H1 (cell line): ENCODE data around the gene DLG1. TPM values are rescaled to one million over a fixed set of nuclear protein-coding genes. Genes with fewer than 3 reads are reported as not detected.

ENCODE experiments used
- CBX8 ChIP-seq: fragments of 300-800, 300-1000 bp; sonication (generic); IDR thresholded peaks from 2 replicates; pipeline ENCODE4 v1.7.1; 2016; ENCODE audit warnings: low read depth, low read length, borderline replicate concordance
- EGR1 ChIP-seq: IDR thresholded peaks from 2 replicates; pipeline ENCODE4 v1.6.1; 2011; ENCODE audit warnings: low read depth, low read length, borderline replicate concordance
- GABPA ChIP-seq: IDR thresholded peaks from 2 replicates; pipeline ENCODE4 v1.6.1; 2011; ENCODE audit warnings: mild to moderate bottlenecking, low read length, moderate library complexity, borderline replicate concordance; ENCODE audit not compliant: insufficient read depth
- RNF2 ChIP-seq: fragments of 200-900, 300-1000 bp; sonication (generic); IDR thresholded peaks from 2 replicates; pipeline ENCODE4 v1.7.1; 2016; ENCODE audit warnings: borderline replicate concordance, low read depth, mild to moderate bottlenecking, antibody characterized with exemption, low read length; ENCODE audit not compliant: poor library complexity, severe bottlenecking; ENCODE audit errors: missing control alignments
- SP2 ChIP-seq: IDR thresholded peaks from 2 replicates; pipeline ENCODE4 v1.6.1; 2012; ENCODE audit warnings: mild to moderate bottlenecking, low read length, inconsistent platforms
- SUZ12 ChIP-seq: fragments of 200-600 bp; sonication (generic); IDR thresholded peaks from 2 replicates; pipeline ENCODE4 v1.6.1; 2012; ENCODE audit warnings: mild to moderate bottlenecking, inconsistent platforms, low read length, moderate library complexity, mixed read lengths
- polyA plus RNA-seq, 7 experiments: library from polyadenylated mRNA; depleted of rRNA in 3 of 7; stranded (reverse) in 5 of 7; unstranded in 2 of 7; fragments of >200 nt in 5 of 7; fragments of 200-250 nt in 2 of 7; gene quantifications; 1 replicate in 5 of 7; 2 replicates in 1 of 7; 4 replicates in 1 of 7; pipeline versions ENCODE4 v1.2.1 to v1.2.3, GENCODE V29; 2011 to 2013; ENCODE audit warnings: missing spikeins in 2 of 7, mixed read lengths in 2 of 7
- total RNA-seq: library from RNA; stranded (reverse); fragmentation: NEBNext Ultra II Directional; extraction: Animal tissue kit (Norgen Biotek cat#: 25700); gene quantifications from 2 replicates; pipeline ENCODE4 v1.2.1, GENCODE V29; 2021

The DLG1 gene
- total and polyA plus RNA-seq, 2 of the 8 experiments (the other 6 are each of a cell fraction or from before 2014, with no cell fraction given) = 13.4 to 78.8 TPM

DNA sequence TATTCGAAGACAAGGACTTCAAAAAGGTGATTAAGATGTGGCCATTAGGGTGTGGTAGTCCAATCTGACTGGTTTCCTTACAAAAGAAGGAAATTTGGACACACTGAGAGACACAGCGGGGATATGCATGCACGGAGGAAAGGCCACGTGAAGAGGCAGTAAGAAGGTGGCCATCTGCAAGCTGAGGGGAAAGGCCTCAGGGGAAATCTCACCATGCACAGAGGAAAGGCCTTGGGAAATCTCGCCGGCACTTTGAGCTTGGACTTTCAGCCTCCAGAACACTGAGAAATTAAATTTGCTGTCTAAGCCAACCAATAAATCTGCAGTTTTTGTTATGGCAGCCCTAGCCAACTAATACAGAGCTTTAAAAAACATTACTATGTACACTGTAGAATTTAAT, 78.8 kb downstream of the DLG1 start (continued):
- no peak for TF ChIP-seq SP2
- TF ChIP-seq CBX8 = no peak
- TF ChIP-seq EGR1 = no peak
- TF ChIP-seq SUZ12 = no peak
- no peak for TF ChIP-seq GABPA
- TF ChIP-seq RNF2 = no peak
